GM12864 (cell line): Measurements from ENCODE around the gene TCP11L1.
A peak's percentile ranks its signal among the peaks of the same experiment; 100 is the strongest.

ENCODE experiments used
- DNase-seq: peaks from one replicate; pipeline ENCODE4 v3.0.0-alpha.2; 2011; ENCODE audit warnings: low read depth
- H3K4me3 ChIP-seq: 2 replicates; pipeline ENCODE4 v1.5.1; 2011; ENCODE audit warnings: mild to moderate bottlenecking, low read depth, low read length, control low read depth
- CTCF ChIP-seq: IDR thresholded peaks from 2 replicates; pipeline ENCODE4 v1.5.1; 2011; ENCODE audit warnings: low read depth, mild to moderate bottlenecking, moderate library complexity, low read length, control low read depth, inconsistent platforms; ENCODE audit errors: missing control alignments

TCP11L1 gene

GRCh38 chr11:33001751-33002542 lies 37.4 kb upstream of the TCP11L1 start:
- no peak overlapping the region for H3K4me3 ChIP-seq
- TF ChIP-seq CTCF = no peak
- no peak for DNase-seq

GRCh38 chr11:33005175-33005574 lies 34.2 kb upstream of the TCP11L1 start:
- no peak for TF ChIP-seq CTCF
- no peak for DNase-seq

GRCh38 chr11:33006010-33006409 lies 33.4 kb upstream of the TCP11L1 start:
- no peak for DNase-seq
- H3K4me3 ChIP-seq = no peak overlapping the region
- TF ChIP-seq CTCF = no peak

More at GRCh38 chr11:33005175-33005574, 34.2 kb upstream of the TCP11L1 start:
- no peak overlapping the region for H3K4me3 ChIP-seq

- TF ChIP-seq CTCF = no peak
- no peak for DNase-seq
- no peak overlapping the region for H3K4me3 ChIP-seq
Observed at GRCh38 chr11:33013755-33014154, 25.6 kb upstream of the TCP11L1 start.

GRCh38 chr11:33015621-33016551 lies 23.5 kb upstream of the TCP11L1 start, which contains the start of gene DEPDC7:
TSS of gene DEPDC7 (plus strand) at chr11:33015878. CDS start at chr11:33015956, 78 bp downstream.
- TF ChIP-seq CTCF = no peak
- DNase-seq = no peak
- peak within 1 kb of the TSS; percentile 28 for H3K4me3 ChIP-seq

GRCh38 chr11:33016654-33017053 lies 22.7 kb upstream of the TCP11L1 start:
- DNase-seq = no peak
- no peak overlapping the region for H3K4me3 ChIP-seq
- no peak for TF ChIP-seq CTCF
